Activated CD4-positive, alpha-beta memory T cell treated with anti-CD3 and anti-CD28 coated beads for 36 hours (primary cell): Measurements from ENCODE around the gene CPNE4. TPM values are rescaled to one million over a fixed set of nuclear protein-coding genes. Genes with fewer than 3 reads are reported as not detected.
"Not testable (repeated sequence)": the region's sequence is repeated elsewhere in the genome, so short reads cannot be mapped to it uniquely, and the experiment has no call there.

Experiments used
- CTCF ChIA-PET: fragments of 350-600 bp; sonication (Branson Sonifier 250); formaldehyde crosslinking; loops from one replicate; lab custom pipeline; 2021; ENCODE audit warnings: antibody characterized with exemption, inconsistent platforms; lab: Charles Lee
- POLR2A ChIA-PET: fragments of 350-600 bp; sonication (Branson Sonifier 250); formaldehyde crosslinking; loops from one replicate; lab custom pipeline; 2021; ENCODE audit warnings: antibody characterized with exemption; lab: Charles Lee
- DNase-seq: peaks from one replicate; pipeline ENCODE4 v3.0.0-alpha.2; 2020
- H3K27ac Mint-ChIP-seq: one replicate; pipeline ENCODE4 v1.8.0; 2021; ENCODE audit warnings: mixed read lengths
- H3K27me3 Mint-ChIP-seq: one replicate; pipeline ENCODE4 v1.8.0; 2021; ENCODE audit warnings: mixed read lengths
- H3K36me3 Mint-ChIP-seq: one replicate; pipeline ENCODE4 v1.8.0; 2021; ENCODE audit warnings: mixed read lengths
- H3K4me1 Mint-ChIP-seq: one replicate; pipeline ENCODE4 v1.8.0; 2021; ENCODE audit warnings: low read depth, mixed read lengths
- H3K4me3 Mint-ChIP-seq: one replicate; pipeline ENCODE4 v1.8.0; 2021; ENCODE audit warnings: mild to moderate bottlenecking, mixed read lengths
- H3K9me3 Mint-ChIP-seq: one replicate; pipeline ENCODE4 v1.8.0; 2021; ENCODE audit warnings: mixed read lengths
- intact Hi-C: fragments of 100-400 bp; cut with micrococcal nuclease; formaldehyde crosslinking; loops from one replicate; pipeline ENCODE4 v1.15.1; 2023
- total RNA-seq, 2 experiments: library from RNA; stranded (reverse); gene quantifications; one replicate each; pipeline ENCODE4 v1.2.3, GENCODE V29; 2021

The CPNE4 gene
- not detected for total RNA-seq

DNA sequence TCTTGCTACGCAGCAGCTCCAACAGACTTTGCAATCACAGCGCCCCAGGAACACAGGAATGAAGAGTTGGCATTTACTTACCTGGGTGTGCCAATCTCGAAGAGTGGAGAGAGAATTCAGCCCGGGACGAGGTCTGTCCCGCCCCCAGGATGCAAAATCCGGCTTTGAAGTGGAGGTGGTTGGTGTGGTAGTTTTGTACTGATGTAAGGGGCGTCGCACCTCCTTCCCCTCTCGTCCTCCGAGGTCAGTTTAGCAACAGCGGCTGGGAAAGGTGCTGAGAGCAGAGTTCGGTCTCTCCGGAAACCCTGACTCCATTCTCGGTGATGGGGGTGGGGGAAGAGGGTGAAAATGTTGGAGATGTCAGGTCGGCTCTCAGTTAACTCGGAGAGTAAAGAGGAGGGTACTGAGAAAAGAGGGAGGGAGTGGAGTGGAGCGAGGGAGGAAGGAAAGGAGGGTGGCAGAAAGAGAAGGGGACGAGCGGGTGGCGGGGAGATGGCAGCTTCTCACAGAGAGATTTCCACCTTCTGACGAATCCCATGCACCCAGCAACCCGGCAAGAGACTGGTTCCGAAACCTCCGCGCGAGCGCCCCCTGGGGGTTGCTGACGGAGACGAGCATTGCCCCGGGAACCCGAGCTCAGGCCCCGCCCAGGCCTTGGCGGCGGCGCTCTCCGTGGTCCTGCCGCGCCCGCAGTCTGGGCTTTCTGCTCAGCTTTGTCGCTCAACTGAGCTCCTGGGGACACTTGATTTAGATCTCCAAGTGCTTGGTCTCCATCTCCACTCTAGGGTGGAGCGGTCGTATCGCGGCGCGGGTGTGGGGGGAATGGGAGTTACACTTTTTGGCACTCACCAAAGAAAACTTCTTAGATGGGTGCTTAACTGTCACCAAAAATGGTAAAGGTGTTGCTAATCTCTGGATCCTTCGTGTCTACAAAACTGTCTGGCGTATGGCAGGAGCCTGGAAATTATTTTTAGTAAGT is at the start of gene CPNE4:
Gene CPNE4 (minus strand): TSS at position 529 of the 979 bp plus-strand sequence.
- Mint-ChIP-seq H3K36me3 (no peaks in the 10 kb centered on the region), H3K9me3 (no peaks in the 10 kb centered on the region), H3K27me3 (peaks cover 64% of the 10 kb centered on the region), H3K27ac (no peak within 1 kb of the TSS), H3K4me1 (peaks cover 10% of the 10 kb centered on the region), H3K4me3 (no peak within 1 kb of the TSS)
- POLR2A ChIA-PET = no interaction called here
- DNase-seq = peak; percentile 83
- intact Hi-C loops = loop anchor here (5.0 to 10.0 kb wide), 2 partner anchors 148 to 360 kb away; no protein-coding TSS in a partner anchor
- CTCF ChIA-PET = interaction anchor here (0.7 to 0.8 kb wide), 3 partner anchors 15 to 240 kb away, joined by 3 to 5 read pairs (median 3); no protein-coding TSS in a partner anchor

DNA sequence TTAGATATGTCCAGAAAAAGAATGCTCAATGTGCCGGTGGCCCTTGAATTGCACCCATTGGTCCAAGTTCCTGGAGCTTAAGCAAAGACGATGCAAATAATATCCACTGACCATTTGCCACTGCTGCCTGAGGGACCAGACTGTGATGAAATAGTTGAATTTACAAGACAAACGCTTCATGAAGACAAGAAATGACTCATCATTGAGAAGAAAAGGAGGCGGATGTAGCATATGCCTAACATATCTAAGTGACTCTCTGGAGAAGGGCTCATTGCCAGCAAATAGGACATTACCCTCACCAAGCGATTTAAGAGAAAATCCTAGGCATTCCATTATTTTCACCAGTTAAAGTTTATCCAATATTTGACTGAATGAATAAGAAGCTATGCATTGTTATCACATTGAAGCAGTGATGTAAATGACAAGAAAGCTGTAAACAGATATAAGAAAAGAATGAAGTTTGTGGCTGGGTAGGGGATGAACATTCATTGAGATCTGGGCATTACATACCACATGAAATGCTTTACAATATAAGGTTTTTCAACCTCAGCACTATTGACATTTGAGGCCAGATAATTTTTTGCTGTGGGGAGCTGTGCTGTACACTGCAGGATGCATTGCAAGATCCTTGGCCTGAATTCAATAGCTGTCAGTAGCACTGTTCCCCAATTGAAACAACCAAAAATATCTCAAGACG is 48.9 kb upstream of the CPNE4 start:
- H3K4me3 Mint-ChIP-seq = no peak overlapping the region
- H3K36me3 Mint-ChIP-seq = no peaks in the 10 kb centered on the region
- no peak for DNase-seq
- H3K9me3 Mint-ChIP-seq = no peaks in the 10 kb centered on the region
- H3K27ac Mint-ChIP-seq = no peak overlapping the region
- no peaks in the 10 kb centered on the region for H3K4me1 Mint-ChIP-seq
- ChIA-PET CTCF (no interaction called here), POLR2A (no interaction called here)
- no peaks in the 10 kb centered on the region for H3K27me3 Mint-ChIP-seq
- intact Hi-C loops = no loop called here

DNA sequence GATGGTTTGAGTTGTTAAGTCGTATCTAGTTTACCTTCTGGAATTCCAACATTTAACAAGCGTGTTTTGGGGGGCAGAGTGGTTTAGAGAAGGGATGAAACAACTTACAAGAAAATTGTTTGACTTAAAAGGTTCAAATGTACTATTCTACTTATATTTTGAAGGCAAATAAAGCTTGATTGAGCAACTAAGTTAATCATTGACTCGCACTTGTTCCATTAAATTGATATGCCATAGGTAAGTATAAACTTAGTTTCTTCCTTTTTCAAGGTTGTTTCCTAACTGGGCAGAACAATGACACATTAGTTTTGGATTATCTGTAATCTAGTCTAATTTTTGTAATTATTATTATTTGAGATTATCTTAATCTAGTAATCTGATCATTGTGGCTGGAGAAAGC is 48.3 kb upstream of the CPNE4 start:
- Mint-ChIP-seq H3K4me3 (no peak overlapping the region), H3K9me3 (no peaks in the 10 kb centered on the region), H3K27ac (no peak overlapping the region), H3K27me3 (no peaks in the 10 kb centered on the region), H3K36me3 (no peaks in the 10 kb centered on the region), H3K4me1 (no peaks in the 10 kb centered on the region)
- no peak for DNase-seq
- intact Hi-C loops = no loop called here
- ChIA-PET POLR2A (no interaction called here), CTCF (no interaction called here)

DNA sequence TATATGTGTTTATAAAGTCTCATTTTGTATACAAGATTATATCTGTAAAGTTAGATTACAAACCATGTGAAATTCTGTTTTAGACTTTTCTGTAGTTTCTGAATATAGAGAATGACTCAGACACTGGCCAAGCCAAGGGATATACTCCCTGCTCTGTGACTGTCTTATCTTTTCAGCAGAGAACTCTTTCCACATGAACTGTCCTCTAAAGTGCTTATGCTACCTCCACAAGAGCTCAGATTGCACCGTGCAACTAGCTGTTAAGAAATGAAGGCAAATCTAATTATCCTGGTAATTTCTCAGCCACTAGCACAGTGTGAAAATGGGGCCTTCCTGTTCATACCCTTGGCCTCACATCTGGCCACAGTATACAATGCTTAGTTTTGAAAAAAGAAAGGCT is 44.3 kb upstream of the CPNE4 start:
- CTCF ChIA-PET = no interaction called here
- no peak overlapping the region for H3K27ac Mint-ChIP-seq
- POLR2A ChIA-PET = no interaction called here
- no peaks in the 10 kb centered on the region for H3K36me3 Mint-ChIP-seq
- intact Hi-C loops = no loop called here
- no peaks in the 10 kb centered on the region for H3K27me3 Mint-ChIP-seq
- H3K4me1 Mint-ChIP-seq = no peaks in the 10 kb centered on the region
- H3K4me3 Mint-ChIP-seq = no peak overlapping the region
- DNase-seq = no peak
- no peaks in the 10 kb centered on the region for H3K9me3 Mint-ChIP-seq

DNA sequence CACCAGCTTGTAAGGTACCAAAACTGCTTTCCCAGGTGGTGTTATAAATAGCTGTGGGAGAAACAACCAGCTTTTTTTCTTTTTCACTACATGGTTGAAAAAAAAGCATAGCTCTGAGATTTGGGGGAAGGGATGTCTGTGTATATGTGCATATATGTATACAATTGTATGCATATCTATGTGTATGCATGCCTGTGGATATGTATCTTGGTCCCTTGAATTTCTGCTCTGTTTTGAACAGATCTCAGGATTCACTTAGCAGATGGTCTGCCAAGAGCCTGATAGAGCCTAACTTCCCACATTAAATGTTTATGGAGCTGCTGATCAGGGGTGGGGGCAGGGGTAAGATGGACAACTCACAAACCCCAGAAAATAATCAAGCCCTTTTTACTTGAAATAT is 39.0 kb upstream of the CPNE4 start:
- ChIA-PET POLR2A (no interaction called here), CTCF (no interaction called here)
- DNase-seq = no peak
- Mint-ChIP-seq H3K4me3 (no peak overlapping the region), H3K27me3 (peaks cover 3% of the 10 kb centered on the region), H3K4me1 (no peaks in the 10 kb centered on the region), H3K36me3 (no peaks in the 10 kb centered on the region), H3K9me3 (no peaks in the 10 kb centered on the region), H3K27ac (no peak overlapping the region)
- intact Hi-C loops = no loop called here

DNA sequence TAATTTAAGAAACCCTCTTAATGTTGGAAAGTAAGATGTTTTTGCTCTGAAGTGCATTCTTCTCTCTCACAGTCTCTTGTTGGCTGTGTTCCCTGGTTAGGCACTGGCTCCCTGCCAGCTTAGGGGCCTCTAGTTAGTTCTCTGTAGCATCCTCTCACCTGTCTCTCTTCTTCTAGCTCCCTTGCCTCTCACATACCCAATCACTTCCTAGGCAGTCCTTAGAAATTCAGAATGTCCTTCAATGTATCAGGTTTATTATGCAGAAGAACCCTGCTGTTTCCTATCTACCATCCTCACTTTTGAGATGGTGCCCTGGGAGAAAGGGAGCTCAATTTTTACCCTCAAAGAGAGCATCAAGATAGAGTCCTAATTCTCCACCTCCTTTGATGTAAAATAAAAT is 36.2 kb upstream of the CPNE4 start:
- DNase-seq = no peak
- POLR2A ChIA-PET = no interaction called here
- Mint-ChIP-seq H3K36me3 (no peaks in the 10 kb centered on the region), H3K4me3 (no peak overlapping the region), H3K27ac (no peak overlapping the region), H3K9me3 (no peaks in the 10 kb centered on the region), H3K27me3 (peaks cover 3% of the 10 kb centered on the region), H3K4me1 (no peaks in the 10 kb centered on the region)
- intact Hi-C loops = no loop called here
- CTCF ChIA-PET = no interaction called here

DNA sequence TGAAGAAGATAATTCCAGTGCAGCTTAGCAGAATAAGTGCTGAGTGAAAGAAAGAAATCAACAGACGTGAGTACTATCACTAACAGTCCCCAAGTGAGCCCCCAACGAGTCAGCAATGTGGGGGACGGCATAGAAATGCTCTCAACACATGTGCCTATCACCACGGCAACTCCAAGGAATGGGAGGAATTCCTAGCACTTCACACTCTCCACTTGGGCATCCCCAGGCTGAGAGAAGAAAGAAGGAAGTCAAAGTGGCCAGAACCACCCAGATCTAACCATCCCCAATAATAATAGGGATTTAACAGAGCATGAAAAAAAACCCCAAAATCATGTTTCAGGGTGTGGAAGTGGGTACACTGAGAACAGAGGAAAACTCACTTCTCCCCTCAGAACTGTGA is 29.3 kb upstream of the CPNE4 start:
- no peak overlapping the region for H3K27ac Mint-ChIP-seq
- no peaks in the 10 kb centered on the region for H3K36me3 Mint-ChIP-seq
- no peak for DNase-seq
- POLR2A ChIA-PET = no interaction called here
- no peaks in the 10 kb centered on the region for H3K4me1 Mint-ChIP-seq
- CTCF ChIA-PET = no interaction called here
- no peak overlapping the region for H3K4me3 Mint-ChIP-seq
- intact Hi-C loops = no loop called here
- peaks cover 4% of the 10 kb centered on the region for H3K27me3 Mint-ChIP-seq
- no peaks in the 10 kb centered on the region for H3K9me3 Mint-ChIP-seq

DNA sequence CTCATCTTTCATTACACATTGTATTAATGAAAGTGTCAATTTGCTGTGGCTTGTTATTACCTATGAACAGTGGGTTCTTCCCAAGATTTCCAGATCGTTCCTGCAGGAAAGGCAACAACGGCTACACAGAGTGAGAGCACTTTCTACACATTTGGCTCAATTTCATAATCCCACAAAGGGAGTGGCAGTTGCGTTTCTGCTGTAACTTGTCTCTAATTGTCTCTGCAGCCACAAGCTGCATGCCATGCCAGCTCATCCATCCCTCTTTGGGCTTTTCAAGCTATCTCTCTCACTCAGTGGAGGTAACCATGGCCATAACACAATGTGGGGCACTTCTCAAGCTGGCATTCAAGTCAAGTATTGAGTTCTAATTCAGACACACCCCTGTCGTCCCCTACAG is 27.7 kb upstream of the CPNE4 start:
- H3K4me1 Mint-ChIP-seq = no peaks in the 10 kb centered on the region
- intact Hi-C loops = no loop called here
- DNase-seq = no peak
- CTCF ChIA-PET = no interaction called here
- H3K27me3 Mint-ChIP-seq = peaks cover 7% of the 10 kb centered on the region
- no peak overlapping the region for H3K4me3 Mint-ChIP-seq
- no peaks in the 10 kb centered on the region for H3K36me3 Mint-ChIP-seq
- no peak overlapping the region for H3K27ac Mint-ChIP-seq
- no peaks in the 10 kb centered on the region for H3K9me3 Mint-ChIP-seq
- POLR2A ChIA-PET = no interaction called here

DNA sequence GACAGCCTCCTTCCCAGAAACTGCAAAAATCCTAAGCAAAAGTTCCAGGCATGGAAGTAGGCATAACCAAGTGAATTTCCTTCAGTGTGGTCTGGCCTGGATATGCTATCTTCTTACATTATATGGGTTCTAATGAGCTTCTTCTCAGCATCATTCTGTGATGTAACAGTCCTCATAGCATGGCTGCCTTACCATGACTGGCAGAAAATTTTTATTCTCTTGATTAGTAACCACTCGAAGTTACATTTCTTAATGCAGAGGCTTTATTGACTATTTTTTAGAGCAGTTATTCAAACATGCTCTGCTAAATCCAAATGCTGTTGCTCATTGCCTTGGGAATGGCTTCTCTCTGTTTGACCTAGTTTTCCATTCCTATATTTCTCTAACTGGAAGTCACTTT is 21.1 kb upstream of the CPNE4 start:
- Mint-ChIP-seq H3K4me3 (no peak overlapping the region), H3K27ac (no peak overlapping the region), H3K36me3 (no peaks in the 10 kb centered on the region), H3K27me3 (peaks cover 9% of the 10 kb centered on the region), H3K9me3 (no peaks in the 10 kb centered on the region), H3K4me1 (no peaks in the 10 kb centered on the region)
- intact Hi-C loops = no loop called here
- DNase-seq = no peak
- POLR2A ChIA-PET = no interaction called here
- CTCF ChIA-PET = no interaction called here

DNA sequence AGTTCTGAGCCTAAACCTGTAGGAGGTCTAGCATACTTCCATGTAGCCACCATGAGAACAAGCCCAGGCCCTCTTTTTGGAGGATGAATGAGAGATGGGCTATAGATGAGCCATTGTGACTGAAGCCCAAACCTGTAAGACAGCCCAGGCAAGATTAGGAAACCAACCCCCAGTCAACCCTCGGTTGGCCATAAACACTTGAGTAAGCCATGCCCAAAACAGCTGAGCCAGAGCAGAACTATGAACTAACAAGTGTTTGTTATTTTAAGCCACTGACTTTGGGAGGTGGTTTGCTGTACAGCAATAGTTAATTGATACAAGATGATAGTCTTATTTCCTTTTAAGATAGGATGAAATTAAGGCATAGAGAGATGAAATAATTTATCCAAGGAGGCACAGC is 12.4 kb upstream of the CPNE4 start:
- H3K27me3 Mint-ChIP-seq = no peaks in the 10 kb centered on the region
- H3K4me3 Mint-ChIP-seq = no peak overlapping the region
- no peaks in the 10 kb centered on the region for H3K36me3 Mint-ChIP-seq
- intact Hi-C loops = no loop called here
- ChIA-PET POLR2A (no interaction called here), CTCF (no interaction called here)
- DNase-seq = no peak
- peaks cover 2% of the 10 kb centered on the region for H3K9me3 Mint-ChIP-seq
- H3K4me1 Mint-ChIP-seq = no peaks in the 10 kb centered on the region
- H3K27ac Mint-ChIP-seq = no peak overlapping the region

DNA sequence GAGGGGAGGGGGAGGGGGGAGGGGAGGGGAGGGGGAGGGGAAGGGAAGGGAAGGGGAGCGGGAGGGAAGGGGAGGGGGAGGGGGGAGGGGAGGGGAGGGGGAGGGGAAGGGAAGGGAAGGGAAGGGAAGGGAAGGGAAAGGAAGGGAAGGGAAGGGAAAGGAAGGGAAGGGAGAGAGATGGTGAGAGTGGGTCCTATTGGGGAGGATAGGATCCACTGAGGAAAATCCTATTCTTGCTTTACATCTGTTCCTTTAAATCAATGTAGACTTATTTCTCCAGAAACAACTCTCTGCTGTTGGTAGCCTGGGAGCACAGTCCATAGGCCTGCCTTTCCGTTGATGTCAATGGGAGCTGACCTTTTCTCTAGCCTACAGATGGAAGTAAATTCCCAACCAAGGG is 10.1 kb upstream of the CPNE4 start:
- intact Hi-C loops, H3K27me3 Mint-ChIP-seq, H3K4me1 Mint-ChIP-seq, DNase-seq, H3K36me3 Mint-ChIP-seq, CTCF ChIA-PET, H3K4me3 Mint-ChIP-seq, POLR2A ChIA-PET, H3K9me3 Mint-ChIP-seq, H3K27ac Mint-ChIP-seq: not testable (repeated sequence)

DNA sequence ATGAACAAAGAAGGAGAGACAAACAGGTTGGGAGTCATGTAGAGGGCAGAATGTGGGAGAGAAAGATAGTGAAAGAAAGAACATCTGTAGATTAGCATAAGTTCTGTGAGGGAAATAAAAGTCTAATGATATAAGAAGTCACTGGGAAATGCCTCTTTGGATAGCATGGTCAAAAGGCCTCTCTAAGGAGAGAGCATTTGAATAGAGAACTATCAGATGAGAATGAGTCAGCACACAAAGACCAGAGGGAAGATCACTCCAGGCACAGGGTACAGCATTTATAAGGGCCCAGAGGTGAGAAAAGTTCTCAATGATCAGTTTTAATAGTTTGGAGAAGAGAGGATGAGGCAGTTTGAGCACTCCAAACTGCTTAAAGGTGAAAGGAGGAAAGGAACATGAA is 7.9 kb upstream of the CPNE4 start:
- DNase-seq = no peak
- POLR2A ChIA-PET = no interaction called here
- H3K27ac Mint-ChIP-seq = no peak overlapping the region
- H3K36me3 Mint-ChIP-seq = no peaks in the 10 kb centered on the region
- no peaks in the 10 kb centered on the region for H3K9me3 Mint-ChIP-seq
- H3K27me3 Mint-ChIP-seq = peaks cover 12% of the 10 kb centered on the region
- CTCF ChIA-PET = no interaction called here
- H3K4me1 Mint-ChIP-seq = no peaks in the 10 kb centered on the region
- no peak overlapping the region for H3K4me3 Mint-ChIP-seq
- intact Hi-C loops = no loop called here
